K562 (cell line): Measurements from ENCODE around the gene LATS2. TPM values are rescaled to one million over a fixed set of nuclear protein-coding genes. Genes with fewer than 3 reads are reported as not detected.
A peak's percentile ranks its signal among the peaks of the same experiment; 100 is the strongest.

Source experiments
- CBFA2T2 ChIP-seq: fragments of 450-650 bp; conservative IDR thresholded peaks from 2 replicates; pipeline ENCODE4 v1.6.1; 2017; ENCODE audit warnings: mild to moderate bottlenecking
- FOXM1 ChIP-seq, 2 experiments: fragments of 450-650 bp in 1 of 2; sonication (generic) in 1 of 2; formaldehyde crosslinking in 1 of 2; IDR thresholded peaks; 2 replicates each; pipeline versions ENCODE4 v1.6.1 to v1.9.0; 2017 to 2022; ENCODE audit warnings: low read depth in 2 of 2, mild to moderate bottlenecking in 2 of 2, missing genetic modification reagents in 1 of 2, moderate library complexity in 1 of 2
- HDGF ChIP-seq: fragments of 450-650 bp; IDR thresholded peaks from 2 replicates; pipeline ENCODE4 v1.6.1; 2016
- JUND ChIP-seq, 2 experiments: IDR thresholded peaks; 2 replicates in 1 of 2; 3 replicates in 1 of 2; pipeline ENCODE4 v1.6.1; 2011; ENCODE audit warnings: borderline replicate concordance in 2 of 2, low read depth in 2 of 2, low read length in 2 of 2, improper control_type of control experiment in 1 of 2, missing biosample characterization in 1 of 2, missing genetic modification characterization in 1 of 2, missing genetic modification reagents in 1 of 2
- MTA2 ChIP-seq: fragments of 450-650 bp; IDR thresholded peaks from 2 replicates; pipeline ENCODE4 v1.6.1; 2016; ENCODE audit warnings: low read depth
- NR2C1 ChIP-seq, 2 experiments: fragments of 450-650 bp; IDR thresholded peaks; 2 replicates each; pipeline ENCODE4 v1.6.1; 2017; ENCODE audit warnings: mild to moderate bottlenecking in 2 of 2, antibody characterized with exemption in 1 of 2, inconsistent platforms in 1 of 2, missing compliant biosample characterization in 1 of 2, missing genetic modification characterization in 1 of 2
- PHF21A ChIP-seq: fragments of 450-650 bp; IDR thresholded peaks from 2 replicates; pipeline ENCODE4 v1.6.1; 2017; ENCODE audit warnings: low read depth, borderline replicate concordance
- RCOR1 ChIP-seq, 2 experiments: IDR thresholded peaks; 2 replicates each; pipeline ENCODE4 v1.6.1; 2012; ENCODE audit warnings: low read depth in 2 of 2, low read length in 2 of 2, borderline replicate concordance in 1 of 2, improper control_type of control experiment in 1 of 2
- SAP30 ChIP-seq: fragments of 200-600 bp; sonication (generic); IDR thresholded peaks from 2 replicates; pipeline ENCODE4 v1.6.1; 2012; ENCODE audit warnings: borderline replicate concordance, low read depth, mild to moderate bottlenecking, moderate library complexity, low read length, control low read depth, inconsistent platforms; ENCODE audit not compliant: insufficient read depth, poor library complexity, severe bottlenecking
- TBP ChIP-seq: optimal IDR thresholded peaks from 2 replicates; pipeline ENCODE3; 2011; ENCODE audit warnings: low read depth, low read length, improper control_type of control experiment
- TEAD1 ChIP-seq, 2 experiments: fragments of 450-650 bp in 1 of 2; sonication (generic) in 1 of 2; formaldehyde crosslinking; IDR thresholded peaks; 2 replicates each; pipeline versions ENCODE4 v1.4.0 to v1.8.0; 2020 to 2022; ENCODE audit warnings: mild to moderate bottlenecking in 2 of 2, missing genetic modification reagents in 1 of 2
- ZBED1 ChIP-seq: IDR thresholded peaks from 2 replicates; pipeline ENCODE4 v1.6.1; 2014
- ZFX ChIP-seq: sonication (generic); formaldehyde crosslinking; IDR thresholded peaks from 2 replicates; pipeline ENCODE4 v1.8.0; 2022; ENCODE audit warnings: mild to moderate bottlenecking, missing genetic modification reagents, moderate library complexity
- ZNF140 ChIP-seq: fragments of 250-450 bp; sonication (Bioruptor Pico); IDR thresholded peaks from 2 replicates; pipeline ENCODE4 v1.8.0; 2021; ENCODE audit warnings: moderate library complexity, mild to moderate bottlenecking, inconsistent platforms
- polyA plus RNA-seq, 8 experiments: library from polyadenylated mRNA; depleted of rRNA in 4 of 8; stranded (reverse) in 5 of 8; unstranded in 3 of 8; fragments of >200 nt; fragmentation: Nextera tagmentation in 2 of 8; fragmentation: Illumina TruSeq in 1 of 8; extraction: Ambion mirVana in 2 of 8; extraction: Trizol in 1 of 8; gene quantifications; 2 replicates each; pipeline versions ENCODE4 v1.2.1 to v1.2.3, GENCODE V29; 2011 to 2014; ENCODE audit warnings: inconsistent platforms in 1 of 8, missing spikeins in 1 of 8
- total RNA-seq, 7 experiments: library from RNA; depleted of rRNA in 6 of 7; stranded (reverse); fragments of >200 nt in 6 of 7; fragmentation: Illumina TruSeq in 2 of 7; extraction: Trizol in 2 of 7; gene quantifications; 2 replicates each; pipeline versions ENCODE4 v1.2.1 to v1.2.3, GENCODE V29; 2011 to 2021; ENCODE audit warnings: low replicate concordance in 1 of 7
- TF ChIP-seq, protein P1 (sequence below): fragments of 450-650 bp; formaldehyde crosslinking; IDR thresholded peaks from 2 replicates; pipeline ENCODE4 v1.4.0; 2020; ENCODE audit warnings: mild to moderate bottlenecking, moderate library complexity
- TF ChIP-seq, protein P2 (sequence below): fragments of 450-650 bp; conservative IDR thresholded peaks from 2 replicates; pipeline ENCODE4 v1.6.1; 2016; ENCODE audit warnings: missing genetic modification characterization, low read depth, mild to moderate bottlenecking, missing compliant biosample characterization, moderate library complexity
- TF ChIP-seq, protein P3 (sequence below): fragments of 250-450 bp; sonication (Bioruptor Pico); IDR thresholded peaks from 2 replicates; pipeline ENCODE4 v1.4.0; 2020

The LATS2 gene
- total and polyA plus RNA-seq, 9 of the 15 experiments (the other 6 are each of a cell fraction or from before 2014, with no cell fraction given) = 0.18 to 3.7 (median 0.76) TPM

DNA sequence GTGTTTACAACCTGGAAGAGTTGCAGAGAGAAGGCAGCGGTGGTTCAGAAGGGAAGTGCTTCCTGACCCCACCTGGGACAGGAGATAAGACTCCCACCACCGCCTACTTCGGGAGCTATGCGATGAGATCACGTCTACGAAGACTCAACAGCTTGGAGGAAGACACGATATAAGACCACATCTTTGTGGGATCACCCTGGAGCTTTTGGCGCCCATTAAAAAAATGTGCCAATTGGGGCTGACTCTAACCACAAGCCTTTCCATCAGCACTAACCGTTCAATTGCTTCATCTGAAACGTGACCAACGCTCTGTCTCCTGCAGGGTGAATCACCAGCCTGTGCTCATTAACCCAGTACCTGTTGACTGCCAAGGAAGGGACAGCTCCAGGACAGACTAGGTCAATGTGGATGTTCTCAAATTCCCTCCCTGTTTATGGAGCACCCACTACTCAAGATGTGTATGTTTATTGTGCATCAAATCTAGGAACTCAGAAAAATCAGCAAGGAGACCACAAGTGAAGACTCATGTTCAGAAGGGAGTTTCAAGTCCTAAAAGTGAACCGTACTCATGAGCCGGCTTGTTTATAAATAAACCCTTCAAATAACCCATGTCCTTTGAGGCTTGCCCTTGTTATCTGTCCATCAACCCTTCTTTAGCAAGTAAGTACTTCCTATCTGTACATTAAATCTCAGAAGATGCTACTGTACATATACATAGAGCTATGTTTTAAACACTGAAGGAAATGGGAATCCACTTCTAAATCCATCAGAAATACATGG lies 67.5 kb downstream of the LATS2 start (continued):
- no peak for TF ChIP-seq TBP
- peak; percentile 45; the same call in 1 of the 2 replicates for TF ChIP-seq MTA2
- no peak for TF ChIP-seq ZNF140 (CRISPR knock-in tag)
- TF ChIP-seq, protein P1, sequence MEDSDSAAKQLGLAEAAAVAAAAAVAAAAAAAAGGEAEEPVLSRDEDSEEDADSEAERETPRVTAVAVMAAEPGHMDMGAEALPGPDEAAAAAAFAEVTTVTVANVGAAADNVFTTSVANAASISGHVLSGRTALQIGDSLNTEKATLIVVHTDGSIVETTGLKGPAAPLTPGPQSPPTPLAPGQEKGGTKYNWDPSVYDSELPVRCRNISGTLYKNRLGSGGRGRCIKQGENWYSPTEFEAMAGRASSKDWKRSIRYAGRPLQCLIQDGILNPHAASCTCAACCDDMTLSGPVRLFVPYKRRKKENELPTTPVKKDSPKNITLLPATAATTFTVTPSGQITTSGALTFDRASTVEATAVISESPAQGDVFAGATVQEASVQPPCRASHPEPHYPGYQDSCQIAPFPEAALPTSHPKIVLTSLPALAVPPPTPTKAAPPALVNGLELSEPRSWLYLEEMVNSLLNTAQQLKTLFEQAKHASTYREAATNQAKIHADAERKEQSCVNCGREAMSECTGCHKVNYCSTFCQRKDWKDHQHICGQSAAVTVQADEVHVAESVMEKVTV (CRISPR knock-in tag) = no peak
- peak; percentile 66 for TF ChIP-seq CBFA2T2
- no peak for TF ChIP-seq PHF21A
- TF ChIP-seq FOXM1 (IDR thresholded peaks at IDR 0.05; ENCODE audit: low read depth) = no peak
- TF ChIP-seq FOXM1 (CRISPR knock-in tag; IDR thresholded peaks at IDR 0.05; ENCODE audit: low read depth) = no peak
- no peak for TF ChIP-seq SAP30
- peak; percentile 59 for TF ChIP-seq JUND (IDR thresholded peaks at IDR 0.05; ENCODE audit: borderline replicate concordance, low read depth, low read length)
- TF ChIP-seq JUND (tag; IDR thresholded peaks at IDR 0.05; ENCODE audit: borderline replicate concordance, low read depth, low read length) = peak; percentile 67; the same call in 1 of the 3 replicates
- no peak for TF ChIP-seq ZFX (CRISPR knock-in tag)
- TF ChIP-seq ZBED1 = no peak
- TF ChIP-seq, protein P2, sequence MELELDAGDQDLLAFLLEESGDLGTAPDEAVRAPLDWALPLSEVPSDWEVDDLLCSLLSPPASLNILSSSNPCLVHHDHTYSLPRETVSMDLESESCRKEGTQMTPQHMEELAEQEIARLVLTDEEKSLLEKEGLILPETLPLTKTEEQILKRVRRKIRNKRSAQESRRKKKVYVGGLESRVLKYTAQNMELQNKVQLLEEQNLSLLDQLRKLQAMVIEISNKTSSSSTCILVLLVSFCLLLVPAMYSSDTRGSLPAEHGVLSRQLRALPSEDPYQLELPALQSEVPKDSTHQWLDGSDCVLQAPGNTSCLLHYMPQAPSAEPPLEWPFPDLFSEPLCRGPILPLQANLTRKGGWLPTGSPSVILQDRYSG (tag) = no peak
- TF ChIP-seq HDGF = no peak
- 0 out of 4 replicates have a peak, but pooled peaks of 1 of the 2 experiments have one; percentile 21 for TF ChIP-seq RCOR1 (IDR thresholded peaks at IDR 0.05; ENCODE audit: borderline replicate concordance in 1 of 2, low read depth in 2 of 2, low read length in 2 of 2)
- TF ChIP-seq, protein P3, sequence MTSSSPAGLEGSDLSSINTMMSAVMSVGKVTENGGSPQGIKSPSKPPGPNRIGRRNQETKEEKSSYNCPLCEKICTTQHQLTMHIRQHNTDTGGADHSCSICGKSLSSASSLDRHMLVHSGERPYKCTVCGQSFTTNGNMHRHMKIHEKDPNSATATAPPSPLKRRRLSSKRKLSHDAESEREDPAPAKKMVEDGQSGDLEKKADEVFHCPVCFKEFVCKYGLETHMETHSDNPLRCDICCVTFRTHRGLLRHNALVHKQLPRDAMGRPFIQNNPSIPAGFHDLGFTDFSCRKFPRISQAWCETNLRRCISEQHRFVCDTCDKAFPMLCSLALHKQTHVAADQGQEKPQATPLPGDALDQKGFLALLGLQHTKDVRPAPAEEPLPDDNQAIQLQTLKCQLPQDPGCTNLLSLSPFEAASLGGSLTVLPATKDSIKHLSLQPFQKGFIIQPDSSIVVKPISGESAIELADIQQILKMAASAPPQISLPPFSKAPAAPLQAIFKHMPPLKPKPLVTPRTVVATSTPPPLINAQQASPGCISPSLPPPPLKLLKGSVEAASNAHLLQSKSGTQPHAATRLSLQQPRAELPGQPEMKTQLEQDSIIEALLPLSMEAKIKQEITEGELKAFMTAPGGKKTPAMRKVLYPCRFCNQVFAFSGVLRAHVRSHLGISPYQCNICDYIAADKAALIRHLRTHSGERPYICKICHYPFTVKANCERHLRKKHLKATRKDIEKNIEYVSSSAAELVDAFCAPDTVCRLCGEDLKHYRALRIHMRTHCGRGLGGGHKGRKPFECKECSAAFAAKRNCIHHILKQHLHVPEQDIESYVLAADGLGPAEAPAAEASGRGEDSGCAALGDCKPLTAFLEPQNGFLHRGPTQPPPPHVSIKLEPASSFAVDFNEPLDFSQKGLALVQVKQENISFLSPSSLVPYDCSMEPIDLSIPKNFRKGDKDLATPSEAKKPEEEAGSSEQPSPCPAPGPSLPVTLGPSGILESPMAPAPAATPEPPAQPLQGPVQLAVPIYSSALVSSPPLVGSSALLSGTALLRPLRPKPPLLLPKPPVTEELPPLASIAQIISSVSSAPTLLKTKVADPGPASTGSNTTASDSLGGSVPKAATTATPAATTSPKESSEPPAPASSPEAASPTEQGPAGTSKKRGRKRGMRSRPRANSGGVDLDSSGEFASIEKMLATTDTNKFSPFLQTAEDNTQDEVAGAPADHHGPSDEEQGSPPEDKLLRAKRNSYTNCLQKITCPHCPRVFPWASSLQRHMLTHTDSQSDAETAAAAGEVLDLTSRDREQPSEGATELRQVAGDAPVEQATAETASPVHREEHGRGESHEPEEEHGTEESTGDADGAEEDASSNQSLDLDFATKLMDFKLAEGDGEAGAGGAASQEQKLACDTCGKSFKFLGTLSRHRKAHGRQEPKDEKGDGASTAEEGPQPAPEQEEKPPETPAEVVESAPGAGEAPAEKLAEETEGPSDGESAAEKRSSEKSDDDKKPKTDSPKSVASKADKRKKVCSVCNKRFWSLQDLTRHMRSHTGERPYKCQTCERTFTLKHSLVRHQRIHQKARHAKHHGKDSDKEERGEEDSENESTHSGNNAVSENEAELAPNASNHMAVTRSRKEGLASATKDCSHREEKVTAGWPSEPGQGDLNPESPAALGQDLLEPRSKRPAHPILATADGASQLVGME = no peak
- TF ChIP-seq NR2C1 (IDR thresholded peaks at IDR 0.05) = no peak
- TF ChIP-seq NR2C1 (tag; IDR thresholded peaks at IDR 0.05) = no peak
- no peak for TF ChIP-seq TEAD1 (CRISPR knock-in tag; IDR thresholded peaks at IDR 0.05)
